ENCODE data around the gene CLTA.
A peak's percentile ranks its signal among the peaks of the same experiment; 100 is the strongest.

Gene CLTA

DNA sequence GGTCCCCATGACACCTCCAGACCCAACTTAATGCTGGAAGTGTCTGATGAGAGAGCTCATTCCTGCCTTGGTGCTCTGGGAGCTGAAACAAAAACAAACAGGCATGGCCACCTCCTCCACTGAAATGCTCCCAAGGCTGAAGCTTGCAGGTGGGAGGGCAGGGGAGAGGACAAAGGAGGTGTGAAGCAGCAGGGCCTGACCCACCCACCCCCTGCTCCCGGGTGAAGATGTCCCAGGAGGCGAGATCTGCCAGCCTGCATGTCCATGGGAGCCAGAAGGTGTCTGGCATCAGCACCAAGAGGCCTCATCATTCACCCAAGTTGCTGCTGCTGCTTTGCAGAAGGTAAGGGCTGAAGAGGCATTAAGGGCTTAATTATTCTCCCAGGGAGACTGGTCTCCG is 25.7 kb upstream of the CLTA start:
- TF ChIP-seq, protein P1, sequence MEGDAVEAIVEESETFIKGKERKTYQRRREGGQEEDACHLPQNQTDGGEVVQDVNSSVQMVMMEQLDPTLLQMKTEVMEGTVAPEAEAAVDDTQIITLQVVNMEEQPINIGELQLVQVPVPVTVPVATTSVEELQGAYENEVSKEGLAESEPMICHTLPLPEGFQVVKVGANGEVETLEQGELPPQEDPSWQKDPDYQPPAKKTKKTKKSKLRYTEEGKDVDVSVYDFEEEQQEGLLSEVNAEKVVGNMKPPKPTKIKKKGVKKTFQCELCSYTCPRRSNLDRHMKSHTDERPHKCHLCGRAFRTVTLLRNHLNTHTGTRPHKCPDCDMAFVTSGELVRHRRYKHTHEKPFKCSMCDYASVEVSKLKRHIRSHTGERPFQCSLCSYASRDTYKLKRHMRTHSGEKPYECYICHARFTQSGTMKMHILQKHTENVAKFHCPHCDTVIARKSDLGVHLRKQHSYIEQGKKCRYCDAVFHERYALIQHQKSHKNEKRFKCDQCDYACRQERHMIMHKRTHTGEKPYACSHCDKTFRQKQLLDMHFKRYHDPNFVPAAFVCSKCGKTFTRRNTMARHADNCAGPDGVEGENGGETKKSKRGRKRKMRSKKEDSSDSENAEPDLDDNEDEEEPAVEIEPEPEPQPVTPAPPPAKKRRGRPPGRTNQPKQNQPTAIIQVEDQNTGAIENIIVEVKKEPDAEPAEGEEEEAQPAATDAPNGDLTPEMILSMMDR (conservative IDR thresholded peaks at IDR 0.05; ENCODE audit: low read depth, low read length) = no peak
- no peak overlapping the region for H3K4me3 ChIP-seq (ENCODE audit: low read length)
- DNase-seq (ENCODE audit: low read depth) = no peak

DNA sequence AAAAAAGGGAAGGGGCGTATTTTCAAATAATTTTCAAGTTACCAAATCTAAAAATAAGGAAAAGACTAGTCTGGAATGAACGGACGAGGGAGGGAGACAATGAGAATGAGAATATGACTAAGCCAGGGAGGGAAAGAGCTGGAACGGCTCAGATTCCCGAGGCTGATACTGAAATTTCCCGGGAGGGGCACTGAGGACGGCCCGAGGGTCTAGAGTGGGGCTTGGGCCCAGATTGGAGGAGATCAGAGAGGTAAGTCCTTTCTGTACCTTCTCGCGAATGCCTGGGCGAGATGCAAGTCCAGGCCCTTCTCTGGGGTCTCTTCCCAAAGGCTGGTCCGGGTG is 24.9 kb upstream of the CLTA start:
- no peak overlapping the region for H3K4me3 ChIP-seq (ENCODE audit: low read length)
- DNase-seq (ENCODE audit: low read depth) = no peak
- TF ChIP-seq, protein P1 (conservative IDR thresholded peaks at IDR 0.05; ENCODE audit: low read depth, low read length) = no peak

DNA sequence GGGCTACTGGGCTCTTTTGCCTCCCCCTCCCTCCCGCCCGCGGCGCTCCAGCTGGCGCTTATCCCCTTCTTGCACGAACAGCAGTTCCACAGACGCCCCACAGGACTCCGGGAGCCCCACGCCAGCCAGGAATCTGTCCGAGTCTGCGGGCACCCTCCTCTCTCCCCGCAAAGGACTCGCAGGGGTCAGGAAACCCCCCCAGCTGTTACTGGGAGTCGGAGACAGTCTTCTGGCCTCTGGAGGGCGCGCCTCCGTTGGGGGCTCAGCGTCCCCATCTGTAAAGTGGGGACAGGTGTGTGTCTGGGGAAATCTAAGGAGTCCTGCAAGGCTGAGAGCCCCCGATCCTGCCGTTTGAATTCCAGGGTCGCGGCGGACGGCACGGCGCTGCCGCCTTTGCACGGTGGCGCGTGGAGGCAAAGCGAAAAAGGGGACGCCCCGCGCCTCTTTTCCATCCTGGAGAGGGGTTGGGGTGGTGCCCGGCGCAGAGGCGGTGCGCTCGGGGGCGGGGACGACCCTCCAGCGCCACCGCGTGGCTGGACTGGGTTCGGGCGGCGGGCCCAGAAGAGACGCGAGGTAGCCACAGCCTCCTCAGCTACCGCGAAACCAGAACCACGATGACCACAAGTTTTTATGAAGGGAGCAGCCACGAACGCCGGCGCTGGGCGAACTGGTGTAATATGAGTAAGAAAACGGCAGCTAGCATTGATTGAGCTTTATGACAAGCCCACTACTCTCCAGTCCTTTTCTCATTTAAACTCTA is 24.4 kb upstream of the CLTA start:
- TF ChIP-seq, protein P1 (conservative IDR thresholded peaks at IDR 0.05; ENCODE audit: low read depth, low read length) = peak; percentile 73
- peak overlapping the region; percentile 36 for H3K4me3 ChIP-seq (ENCODE audit: low read length)
- no peak for DNase-seq (ENCODE audit: low read depth)

DNA sequence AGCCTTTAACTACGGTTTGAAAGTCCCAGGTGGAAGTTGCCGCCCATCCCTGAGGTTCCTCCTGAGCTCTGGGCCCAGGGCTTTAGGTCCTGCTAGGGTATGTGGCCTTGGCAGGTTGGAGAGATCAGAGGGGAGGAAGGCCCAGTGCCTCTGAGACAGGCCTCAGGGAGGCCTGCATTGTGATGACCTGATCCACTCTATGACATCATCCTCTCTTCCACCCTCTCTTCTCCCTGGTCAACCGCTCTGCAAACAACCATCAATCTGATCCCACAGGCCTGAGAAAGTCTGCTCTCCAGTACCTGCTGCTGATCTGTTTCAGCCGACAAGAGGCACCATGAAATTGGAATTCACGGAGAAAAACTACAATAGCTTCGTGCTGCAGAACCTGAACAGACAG is 21.6 kb upstream of the CLTA start, which contains the start of gene CCIN:
TSS of gene CCIN (plus strand) at position 223 of the 400 bp plus-strand sequence. CDS start at position 338, 115 bp downstream.
- no peak for DNase-seq (ENCODE audit: low read depth)
- no peak within 1 kb of the TSS for H3K4me3 ChIP-seq (ENCODE audit: low read length)
- TF ChIP-seq, protein P1 (conservative IDR thresholded peaks at IDR 0.05; ENCODE audit: low read depth, low read length) = no peak

DNA sequence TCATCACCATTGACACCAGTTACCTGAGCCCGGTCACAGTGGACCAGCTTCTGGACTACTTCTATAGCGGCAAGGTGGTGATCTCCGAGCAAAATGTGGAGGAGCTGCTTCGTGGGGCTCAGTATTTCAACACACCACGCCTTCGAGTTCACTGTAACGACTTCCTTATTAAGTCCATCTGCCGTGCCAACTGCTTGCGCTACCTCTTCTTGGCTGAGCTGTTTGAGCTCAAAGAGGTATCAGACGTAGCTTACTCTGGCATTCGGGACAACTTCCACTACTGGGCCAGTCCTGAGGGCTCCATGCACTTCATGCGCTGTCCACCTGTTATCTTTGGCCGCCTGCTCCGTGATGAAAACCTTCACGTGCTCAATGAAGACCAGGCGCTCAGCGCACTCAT is 21.0 kb upstream of the CLTA start:
- TF ChIP-seq, protein P1 (conservative IDR thresholded peaks at IDR 0.05; ENCODE audit: low read depth, low read length) = no peak
- no peak for DNase-seq (ENCODE audit: low read depth)

DNA sequence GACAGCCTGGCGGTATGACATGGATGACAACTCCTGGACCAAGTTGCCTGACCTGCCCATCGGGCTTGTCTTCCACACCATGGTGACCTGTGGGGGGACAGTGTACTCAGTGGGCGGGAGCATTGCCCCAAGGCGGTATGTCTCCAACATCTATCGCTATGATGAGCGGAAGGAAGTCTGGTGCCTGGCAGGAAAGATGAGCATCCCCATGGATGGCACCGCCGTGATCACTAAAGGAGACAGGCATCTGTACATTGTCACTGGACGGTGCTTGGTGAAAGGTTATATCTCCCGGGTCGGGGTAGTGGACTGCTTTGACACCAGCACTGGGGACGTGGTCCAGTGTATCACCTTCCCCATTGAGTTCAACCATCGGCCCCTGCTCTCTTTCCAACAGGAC is 20.2 kb upstream of the CLTA start:
- no peak for DNase-seq (ENCODE audit: low read depth)
- H3K4me3 ChIP-seq (ENCODE audit: low read length) = no peak overlapping the region
- TF ChIP-seq, protein P1 (conservative IDR thresholded peaks at IDR 0.05; ENCODE audit: low read depth, low read length) = no peak

More for the DNA sequence above, 21.0 kb upstream of the CLTA start:
- H3K4me3 ChIP-seq (ENCODE audit: low read length) = no peak overlapping the region

DNA sequence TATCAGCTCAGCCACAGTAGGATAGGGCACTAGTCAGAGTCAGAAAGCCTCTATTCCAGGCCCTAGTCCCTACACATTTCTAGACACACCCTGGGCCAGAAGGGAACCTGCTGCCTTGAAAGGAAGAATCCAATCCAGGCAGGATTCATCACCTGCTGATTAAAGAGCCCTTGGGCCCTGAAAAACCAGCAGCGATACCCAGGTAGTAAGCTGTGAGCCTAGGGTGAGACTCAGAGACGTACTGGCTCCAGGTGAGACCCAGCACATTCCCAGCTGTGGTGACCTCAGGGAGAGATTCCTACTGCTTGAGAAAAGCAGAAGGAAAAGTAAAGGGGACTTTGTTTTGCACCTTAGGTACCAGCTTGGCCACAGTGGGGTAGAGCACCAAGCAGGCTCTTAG is 16.9 kb upstream of the CLTA start:
- TF ChIP-seq, protein P1 (conservative IDR thresholded peaks at IDR 0.05; ENCODE audit: low read depth, low read length) = no peak
- H3K4me3 ChIP-seq (ENCODE audit: low read length) = no peak overlapping the region
- DNase-seq (ENCODE audit: low read depth) = no peak
